ENCODE results near the gene SLC9C2. TPM values are rescaled to one million over a fixed set of nuclear protein-coding genes. Genes with fewer than 3 reads are reported as not detected.

Gene SLC9C2
- total RNA-seq, 1 experiment from 2014 or later = not detected

DNA sequence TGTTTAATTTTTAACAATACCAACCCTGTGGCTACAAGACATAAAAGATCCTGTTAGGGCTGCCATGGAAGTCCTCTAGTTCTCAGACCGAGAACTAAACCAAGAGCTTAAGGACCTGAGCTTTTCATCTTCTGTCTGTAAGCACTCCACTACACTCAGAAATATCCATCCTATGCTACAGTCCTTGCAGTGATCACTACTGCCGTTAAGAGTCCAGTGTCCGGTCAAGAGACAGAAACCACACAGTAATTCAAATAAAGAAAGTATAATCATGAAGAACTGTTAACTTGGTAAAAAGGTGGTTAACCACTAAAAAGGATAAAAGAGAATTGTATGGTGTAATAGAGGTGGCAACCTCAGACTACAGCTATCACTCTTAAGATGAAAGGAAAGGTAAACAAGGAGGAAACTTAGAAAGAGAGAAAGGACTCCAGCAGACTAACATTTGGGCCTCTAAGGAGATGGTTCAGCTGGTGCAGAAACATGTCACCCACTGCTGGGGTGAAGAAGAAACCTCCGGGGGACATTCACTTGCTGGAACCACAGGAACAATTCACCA, 147.8 kb downstream of the SLC9C2 start:
- DNase-seq (ENCODE audit: low spot score) = no peak

DNA sequence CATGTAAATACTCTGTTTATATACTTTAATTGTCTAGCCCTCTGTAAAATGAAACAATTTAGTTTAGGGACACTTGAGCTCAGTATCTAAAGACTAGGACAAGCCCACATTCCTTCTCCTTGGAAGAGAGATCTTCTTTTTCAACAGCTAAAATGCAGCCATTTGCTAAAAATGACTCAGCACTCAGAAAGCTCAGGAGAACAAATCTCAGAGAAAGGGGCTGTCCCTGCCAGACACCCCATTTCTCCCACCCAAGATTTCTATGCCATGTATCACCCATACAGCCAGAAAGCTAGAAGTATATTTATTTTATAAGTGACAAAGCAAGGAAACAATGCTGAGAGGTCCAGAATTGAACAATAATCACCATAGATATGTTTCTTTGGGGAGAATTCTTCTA, 148.9 kb downstream of the SLC9C2 start:
- no peak for DNase-seq (ENCODE audit: low spot score)

DNA sequence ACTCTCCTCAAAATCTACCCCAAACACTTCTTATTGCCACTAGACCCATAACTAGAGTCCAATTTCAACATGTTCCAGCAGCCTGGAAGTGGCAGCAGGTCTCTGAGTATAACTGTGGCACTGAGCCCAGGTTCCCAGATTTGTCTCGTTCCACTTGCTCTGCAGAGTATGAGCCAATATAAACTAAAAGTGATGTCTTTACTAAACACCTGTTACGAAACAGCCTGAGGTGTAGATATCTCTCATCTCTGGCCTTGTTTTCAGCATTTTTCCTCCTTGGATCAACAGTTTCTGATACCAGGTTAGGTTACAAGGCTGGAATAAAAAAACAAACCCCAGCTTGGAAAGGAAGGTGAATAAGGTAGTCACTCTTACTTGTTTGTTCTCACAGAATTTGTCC, 150.9 kb downstream of the SLC9C2 start:
- no peak for DNase-seq (ENCODE audit: low spot score)

Other genes starting within 250 kb of the SLC9C2 start
- gene PRDX6, start 125.7 kb downstream of the SLC9C2 start, total RNA-seq (2014; rRNA removed; shearing (Covaris generic)) = 436 and 466 TPM in 2 replicates
- not detected in 2 replicates for gene TEX50, start 32.3 kb upstream of the SLC9C2 start, total RNA-seq (2014; rRNA removed; shearing (Covaris generic))
- gene ANKRD45, start 66.8 kb upstream of the SLC9C2 start, total RNA-seq (2014; rRNA removed; shearing (Covaris generic)) = 0.29 and 0.96 TPM in 2 replicates
- 22.9 and 27.7 TPM in 2 replicates for gene KLHL20, start 111.9 kb upstream of the SLC9C2 start, total RNA-seq (2014; rRNA removed; shearing (Covaris generic))
- 40.3 and 44.7 TPM in 2 replicates for gene DARS2, start 221.6 kb upstream of the SLC9C2 start, total RNA-seq (2014; rRNA removed; shearing (Covaris generic))
- 56.5 and 65.9 TPM in 2 replicates for gene CENPL, start 221.8 kb upstream of the SLC9C2 start, total RNA-seq (2014; rRNA removed; shearing (Covaris generic))